K562 (cell line): Measurements from ENCODE around the gene CELSR1. TPM values are rescaled to one million over a fixed set of nuclear protein-coding genes. Genes with fewer than 3 reads are reported as not detected.

Experiments used
- ATAC-seq: fragments of 200-7000 bp; cut with Tn5 transposase; 3 replicates; pipeline ENCODE4 v1.9.1; 2020; ENCODE audit warnings: moderate library complexity
- BruUV-seq: library from RNA; stranded (reverse); fragments of 400-500 nt; replicated peaks from 2 replicates; lab custom pipeline; 2021; lab: Mats Ljungman, UMichigan
- CTCF ChIA-PET: fragments of 300-600 bp; formaldehyde crosslinking; extraction: SDS; loops from one replicate; lab custom pipeline; 2021; ENCODE audit warnings: low intra/inter-chr PET ratio; lab: Yijun Ruan, JAX
- POLR2A ChIA-PET: fragments of 300-600, 350-650 bp; sonication (Branson Sonifier 250); formaldehyde crosslinking; extraction: SDS; loops from one replicate; lab custom pipeline; 2021; ENCODE audit warnings: antibody characterized with exemption, inconsistent platforms; lab: Yijun Ruan, JAX
- DNase-seq, 4 experiments: peaks; one replicate each; pipeline versions ENCODE4 v3.0.0 to v3.0.0-alpha.2; 2011 to 2018; ENCODE audit warnings: low spot score in 3 of 4, mixed read lengths in 3 of 4; ENCODE audit errors: extremely low read depth in 1 of 4
- FAIRE-seq: peaks from 2 replicates; lab custom pipeline; 2011; peaks lifted over from hg19 to GRCh38; lab: Jason Lieb, UNC
- H2AFZ ChIP-seq: 2 replicates; pipeline ENCODE4 v1.6.0; 2011; ENCODE audit warnings: low read depth, low read length, control low read depth, inconsistent platforms
- H3K27ac ChIP-seq: fragments of 200-600 bp; 3 replicates; pipeline ENCODE4 v1.8.0; 2011; ENCODE audit warnings: low read depth, mild to moderate bottlenecking, control low read depth, inconsistent platforms, low read length, moderate library complexity, mixed read lengths; ENCODE audit errors: extremely low read depth
- H3K27me3 ChIP-seq, 2 experiments: fragments of 300-600 bp in 1 of 2; 2 replicates in 1 of 2; 3 replicates in 1 of 2; pipeline versions ENCODE4 v1.6.0 to v1.8.0; 2011; ENCODE audit warnings: inconsistent platforms in 2 of 2, low read length in 2 of 2, mild to moderate bottlenecking in 1 of 2, mixed read lengths in 1 of 2, moderate library complexity in 1 of 2; ENCODE audit not compliant: control insufficient read depth in 2 of 2, insufficient read depth in 2 of 2
- H3K36me3 ChIP-seq: fragments of 300-600 bp; 3 replicates; pipeline ENCODE4 v1.8.0; 2011; ENCODE audit warnings: mild to moderate bottlenecking, low read length, inconsistent platforms; ENCODE audit not compliant: control insufficient read depth, insufficient read depth
- H3K4me1 ChIP-seq, 2 experiments: fragments of 200-600 bp in 1 of 2; replicated peaks in 1 of 2; 2 replicates in 1 of 2; 3 replicates in 1 of 2; pipeline versions ENCODE4 v1.5.1 to v1.8.0; 2011; ENCODE audit warnings: inconsistent platforms in 2 of 2, low read length in 2 of 2, mild to moderate bottlenecking in 1 of 2, mixed read lengths in 1 of 2, moderate library complexity in 1 of 2; ENCODE audit not compliant: control insufficient read depth in 2 of 2, insufficient read depth in 2 of 2
- H3K4me2 ChIP-seq: 2 replicates; pipeline ENCODE4 v1.6.1; 2011; ENCODE audit warnings: low read length, control low read depth, inconsistent platforms, mixed read lengths; ENCODE audit not compliant: insufficient read depth
- H3K4me3 ChIP-seq: fragments of 200-600 bp; sonication (generic), shearing (Covaris generic); 2 replicates; pipeline ENCODE4 v1.5.1; 2016; ENCODE audit warnings: control low read depth, inconsistent platforms
- H3K79me2 ChIP-seq: fragments of 200-600 bp; 3 replicates; pipeline ENCODE4 v1.8.0; 2011; ENCODE audit warnings: low read length, inconsistent platforms; ENCODE audit not compliant: control insufficient read depth, insufficient read depth
- H3K9ac ChIP-seq, 2 experiments: 2 replicates each; pipeline versions ENCODE4 v1.6.0 to v1.6.1; 2011; ENCODE audit warnings: low read depth in 2 of 2, low read length in 2 of 2, control low read depth in 1 of 2, inconsistent platforms in 1 of 2, mild to moderate bottlenecking in 1 of 2, mixed read lengths in 1 of 2; ENCODE audit not compliant: insufficient read depth in 1 of 2
- H3K9me1 ChIP-seq: one replicate; pipeline ENCODE4 v1.6.0; 2011; ENCODE audit warnings: inconsistent platforms, mild to moderate bottlenecking, low read length, moderate library complexity; ENCODE audit not compliant: control insufficient read depth, insufficient read depth
- H3K9me3 ChIP-seq: replicated peaks from 2 replicates; pipeline ENCODE4 v1.5.1; 2011; ENCODE audit warnings: low read depth, low read length, inconsistent platforms; ENCODE audit not compliant: control insufficient read depth, insufficient read depth
- H4K20me1 ChIP-seq: replicated peaks from 2 replicates; pipeline ENCODE4 v1.6.1; 2011; ENCODE audit warnings: low read length, inconsistent platforms, mixed read lengths; ENCODE audit not compliant: control insufficient read depth, insufficient read depth
- CXXC5 ChIP-seq: fragments of 250-450 bp; sonication (Bioruptor Pico); IDR thresholded peaks from 2 replicates; pipeline ENCODE4 v1.8.0; 2022; ENCODE audit warnings: inconsistent platforms, mild to moderate bottlenecking, moderate library complexity
- HDAC3 ChIP-seq: fragments of 450-650 bp; IDR thresholded peaks from 2 replicates; pipeline ENCODE4 v1.6.1; 2018; ENCODE audit warnings: borderline replicate concordance, mild to moderate bottlenecking, moderate library complexity; ENCODE audit not compliant: partially characterized antibody
- MAZ ChIP-seq, 2 experiments: fragments of 450-650 bp in 1 of 2; sonication (generic) in 1 of 2; formaldehyde crosslinking; IDR thresholded peaks in 1 of 2; conservative IDR thresholded peaks in 1 of 2; 2 replicates each; pipeline versions ENCODE4 v1.4.0 to v1.5.0; 2020; ENCODE audit warnings: mild to moderate bottlenecking in 1 of 2, missing genetic modification reagents in 1 of 2
- MEF2A ChIP-seq: IDR thresholded peaks from 2 replicates; pipeline ENCODE4 v1.6.1; 2011; ENCODE audit warnings: low read depth, mild to moderate bottlenecking, low read length, moderate library complexity; ENCODE audit not compliant: control insufficient read depth
- MYBL2 ChIP-seq, 2 experiments: fragments of 450-650 bp in 1 of 2; sonication (generic) in 1 of 2; formaldehyde crosslinking in 1 of 2; IDR thresholded peaks; 2 replicates each; pipeline versions ENCODE4 v1.6.1 to v1.8.1; 2017 to 2022; ENCODE audit warnings: borderline replicate concordance in 1 of 2, inconsistent platforms in 1 of 2, low read depth in 1 of 2, mild to moderate bottlenecking in 1 of 2, missing genetic modification reagents in 1 of 2, moderate library complexity in 1 of 2
- NCOR1 ChIP-seq: fragments of 450-650 bp; IDR thresholded peaks from 2 replicates; pipeline ENCODE4 v1.6.1; 2016; ENCODE audit warnings: mild to moderate bottlenecking, moderate library complexity
- SIN3A ChIP-seq, 2 experiments: fragments of 150-350 bp in 1 of 2; IDR thresholded peaks; 2 replicates each; pipeline ENCODE4 v1.6.1; 2011 to 2016; ENCODE audit warnings: borderline replicate concordance in 2 of 2, low read depth in 2 of 2, low read length in 2 of 2, mild to moderate bottlenecking in 2 of 2, moderate library complexity in 2 of 2; ENCODE audit not compliant: control insufficient read depth in 1 of 2
- SRSF1 ChIP-seq: fragments of 200-400 bp; formaldehyde crosslinking; IDR thresholded peaks from 2 replicates; pipeline ENCODE4 v1.6.1; 2017; ENCODE audit warnings: mild to moderate bottlenecking, low read depth, low read length, moderate library complexity
- ZNF239 ChIP-seq: fragments of 250-450 bp; sonication (Bioruptor Pico); IDR thresholded peaks from 2 replicates; pipeline ENCODE4 v1.4.0; 2020; ENCODE audit warnings: mild to moderate bottlenecking
- ZNF324 ChIP-seq: fragments of 250-450 bp; sonication (Bioruptor Pico); IDR thresholded peaks from 2 replicates; pipeline ENCODE4 v1.4.0; 2020; ENCODE audit warnings: mild to moderate bottlenecking
- WGBS: fragments of 100-300 bp; shearing (Covaris generic); methylation state at CpG from one replicate; pipeline ENCODE4 v1.1.6; 2016; ENCODE audit warnings: low coverage, mixed read lengths; ENCODE audit not compliant: insufficient coverage; ENCODE audit errors: missing lambda C conversion rate; 5-methylcytosine and 5-hydroxymethylcytosine counted together
- in situ Hi-C: fragments of 300-500 bp; cut with MboI; formaldehyde crosslinking; loops from 4 replicates; pipeline ENCODE4 v1.15.0; 2018; ENCODE audit warnings: inconsistent platforms, mixed read lengths
- intact Hi-C: fragments of 100-400 bp; cut with micrococcal nuclease; formaldehyde crosslinking; loops from 2 replicates; pipeline ENCODE4 v1.14.2; 2022
- polyA plus RNA-seq, 8 experiments: library from polyadenylated mRNA; depleted of rRNA in 4 of 8; stranded (reverse) in 5 of 8; unstranded in 3 of 8; fragments of >200 nt; fragmentation: Nextera tagmentation in 2 of 8; fragmentation: Illumina TruSeq in 1 of 8; extraction: Ambion mirVana in 2 of 8; extraction: Trizol in 1 of 8; gene quantifications; 2 replicates each; pipeline versions ENCODE4 v1.2.1 to v1.2.3, GENCODE V29; 2011 to 2014; ENCODE audit warnings: inconsistent platforms in 1 of 8, missing spikeins in 1 of 8
- total RNA-seq, 7 experiments: library from RNA; depleted of rRNA in 6 of 7; stranded (reverse); fragments of >200 nt in 6 of 7; fragmentation: Illumina TruSeq in 2 of 7; extraction: Trizol in 2 of 7; gene quantifications; 2 replicates each; pipeline versions ENCODE4 v1.2.1 to v1.2.3, GENCODE V29; 2011 to 2021; ENCODE audit warnings: low replicate concordance in 1 of 7

The CELSR1 gene
- total and polyA plus RNA-seq, 9 of the 15 experiments (the other 6 are each of a cell fraction or from before 2014, with no cell fraction given): under 0.01 to 0.09 TPM; not detected in 7

DNA sequence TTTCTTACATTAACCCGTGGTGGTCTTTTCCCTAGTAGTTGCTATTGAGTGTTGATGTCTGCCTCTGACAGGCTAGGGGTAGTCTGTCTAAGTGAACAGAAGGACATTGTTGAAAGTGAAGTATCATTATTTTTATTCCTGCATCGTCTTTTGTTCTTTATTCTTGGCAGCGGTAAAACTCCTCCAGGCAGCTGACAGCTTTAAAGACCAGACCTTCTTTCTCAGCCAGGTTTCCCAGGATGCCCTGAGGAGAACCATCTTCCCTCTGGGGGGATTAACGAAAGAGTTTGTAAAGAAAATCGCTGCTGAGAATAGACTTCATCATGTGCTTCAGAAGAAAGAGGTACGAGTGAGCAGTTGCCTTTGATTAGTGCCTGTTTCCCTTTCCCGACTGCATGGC is 187.3 kb downstream of the CELSR1 start:
- DNase-seq (no peak), ATAC-seq (no peak), FAIRE-seq (no peak)
- TF ChIP-seq MEF2A (no peak), ZNF324 (CRISPR knock-in tag) (no peak), SRSF1 (no peak), HDAC3 (no peak), MYBL2 (IDR thresholded peaks at IDR 0.05; ENCODE audit: low read depth) (no peak), MYBL2 (CRISPR knock-in tag; IDR thresholded peaks at IDR 0.05; ENCODE audit: borderline replicate concordance) (no peak), SIN3A (IDR thresholded peaks at IDR 0.05; ENCODE audit: borderline replicate concordance in 2 of 2, control insufficient read depth in 1 of 2, low read depth in 2 of 2, low read length in 2 of 2) (no peak), CXXC5 (CRISPR knock-in tag) (no peak), ZNF239 (CRISPR knock-in tag) (no peak), MAZ (CRISPR knock-in tag; conservative IDR thresholded peaks at IDR 0.05 in 1 of 2, IDR thresholded peaks at IDR 0.05 in 1 of 2) (no peak), NCOR1 (no peak)
- intact Hi-C loops: no loop called here
- Histone ChIP-seq H3K9ac (no peak overlapping the region), H2AFZ (no peak overlapping the region), H3K36me3 (peaks cover 89% of the 10 kb centered on the region; the same call in 2 of the 3 replicates), H3K27me3 (no peaks in the 10 kb centered on the region), H3K4me1 (no peaks in the 10 kb centered on the region), H3K4me2 (no peak overlapping the region), H3K9me1 (no peaks in the 10 kb centered on the region), H4K20me1 (peaks cover 3% of the 10 kb centered on the region; the same call in 1 of the 2 replicates), H3K9me3 (no peaks in the 10 kb centered on the region), H3K4me3 (no peak overlapping the region), H3K79me2 (no peaks in the 10 kb centered on the region), H3K27ac (no peak overlapping the region)
- WGBS: 95% methylated on average over 6 of the region's 7 CpGs
- BruUV-seq: no TSS peak
- in situ Hi-C loops: no loop called here
- ChIA-PET CTCF (no interaction called here), POLR2A (interaction anchor here (0.7 kb wide), 1 partner anchor 15 kb away, joined by 3 read pairs; the partner anchor contains the start of gene TRMU)
